ACHN (cell line): ENCODE results near the gene EIF3I.

Experiments
- DNase-seq: peaks from one replicate; pipeline ENCODE4 v3.0.0-alpha.2; 2015
- in situ Hi-C: cut with HindIII; loops from 2 replicates; pipeline ENCODE4 v1.10.0; 2017; ENCODE audit warnings: low sequenced_read_pairs, low pct_ligation_motif_present, low pct_unique_long_range_greater_than_20kb

Gene EIF3I

GRCh38 chr1:32220746-32221580, 1.2 kb upstream of the EIF3I start:
- DNase-seq = peak; percentile 77
- in situ Hi-C loops = no loop called here

- DNase-seq = no peak
- in situ Hi-C loops = no loop called here
These were observed 627 bp upstream of the EIF3I start for GRCh38 chr1:32221581-32221979.

- DNase-seq = no peak
These were observed 1.5 kb downstream of the EIF3I start for GRCh38 chr1:32223683-32224082.

GRCh38 chr1:32224285-32224684, 2.1 kb downstream of the EIF3I start:
- in situ Hi-C loops = no loop called here

More at GRCh38 chr1:32223683-32224082, 1.5 kb downstream of the EIF3I start:
- in situ Hi-C loops = no loop called here

GRCh38 chr1:32228771-32229170, 6.6 kb downstream of the EIF3I start:
- no peak for DNase-seq
- in situ Hi-C loops = no loop called here

More at GRCh38 chr1:32224285-32224684, 2.1 kb downstream of the EIF3I start:
- no peak for DNase-seq

- in situ Hi-C loops = no loop called here
- DNase-seq = no peak
These were observed 9.7 kb downstream of the EIF3I start for GRCh38 chr1:32231843-32232432.

GRCh38 chr1:32232558-32233304, 10.5 kb downstream of the EIF3I start:
- in situ Hi-C loops = no loop called here

GRCh38 chr1:32234792-32235191, 12.6 kb downstream of the EIF3I start:
- no peak for DNase-seq
- in situ Hi-C loops = no loop called here

More at GRCh38 chr1:32232558-32233304, 10.5 kb downstream of the EIF3I start:
- no peak for DNase-seq

GRCh38 chr1:32239337-32239736, 17.1 kb downstream of the EIF3I start:
- in situ Hi-C loops = no loop called here
- DNase-seq = no peak

GRCh38 chr1:32239790-32240139, 17.6 kb downstream of the EIF3I start:
- in situ Hi-C loops = no loop called here
- DNase-seq = no peak

- in situ Hi-C loops = no loop called here
- peak; percentile 67 for DNase-seq
These were observed 18.1 kb downstream of the EIF3I start for GRCh38 chr1:32240140-32240951.

- in situ Hi-C loops = no loop called here
- DNase-seq = peak; percentile 42
These were observed 19.0 kb downstream of the EIF3I start for GRCh38 chr1:32241001-32241763.

- no peak for DNase-seq
These were observed 20.2 kb downstream of the EIF3I start for GRCh38 chr1:32242341-32242851.

GRCh38 chr1:32246888-32247273, 24.7 kb downstream of the EIF3I start, which contains the start of gene FAM167B:
TSS of gene FAM167B (plus strand) at chr1:32247222. CDS start at chr1:32247422, 200 bp downstream.
- in situ Hi-C loops = no loop called here
- DNase-seq = no peak

More at GRCh38 chr1:32242341-32242851, 20.2 kb downstream of the EIF3I start:
- in situ Hi-C loops = no loop called here

GRCh38 chr1:32247452-32247851, 25.2 kb downstream of the EIF3I start:
- in situ Hi-C loops = no loop called here
- no peak for DNase-seq

GRCh38 chr1:32247983-32248889, 26.0 kb downstream of the EIF3I start:
- in situ Hi-C loops = no loop called here
- DNase-seq = peak; percentile 13
